ENCODE results near the gene SARDH.

SARDH gene

DNA sequence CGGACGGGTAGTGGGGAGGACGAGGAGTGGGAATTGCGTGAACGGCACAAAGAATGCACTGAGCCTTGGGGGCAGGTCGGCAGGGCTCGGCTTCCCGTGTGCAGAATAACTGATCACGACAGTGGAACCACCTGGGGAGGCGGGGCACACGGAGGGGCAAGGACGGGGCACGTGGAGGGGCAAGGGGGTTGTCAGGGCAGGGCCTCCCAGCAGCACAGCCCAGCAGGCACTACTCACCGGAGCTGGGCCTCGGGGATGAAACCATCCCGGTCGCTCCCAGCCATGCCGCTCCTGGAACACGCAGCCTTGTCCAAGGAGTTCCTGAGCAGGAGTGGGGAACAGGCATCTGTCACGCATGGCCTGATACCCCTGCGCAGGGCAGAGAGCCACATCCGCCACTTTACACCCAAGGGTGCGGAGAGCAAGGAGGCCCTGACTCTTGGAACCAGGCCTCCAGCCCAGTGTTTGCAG lies 33.4 kb downstream of the SARDH start (continued):
- TF ChIP-seq, protein P1, sequence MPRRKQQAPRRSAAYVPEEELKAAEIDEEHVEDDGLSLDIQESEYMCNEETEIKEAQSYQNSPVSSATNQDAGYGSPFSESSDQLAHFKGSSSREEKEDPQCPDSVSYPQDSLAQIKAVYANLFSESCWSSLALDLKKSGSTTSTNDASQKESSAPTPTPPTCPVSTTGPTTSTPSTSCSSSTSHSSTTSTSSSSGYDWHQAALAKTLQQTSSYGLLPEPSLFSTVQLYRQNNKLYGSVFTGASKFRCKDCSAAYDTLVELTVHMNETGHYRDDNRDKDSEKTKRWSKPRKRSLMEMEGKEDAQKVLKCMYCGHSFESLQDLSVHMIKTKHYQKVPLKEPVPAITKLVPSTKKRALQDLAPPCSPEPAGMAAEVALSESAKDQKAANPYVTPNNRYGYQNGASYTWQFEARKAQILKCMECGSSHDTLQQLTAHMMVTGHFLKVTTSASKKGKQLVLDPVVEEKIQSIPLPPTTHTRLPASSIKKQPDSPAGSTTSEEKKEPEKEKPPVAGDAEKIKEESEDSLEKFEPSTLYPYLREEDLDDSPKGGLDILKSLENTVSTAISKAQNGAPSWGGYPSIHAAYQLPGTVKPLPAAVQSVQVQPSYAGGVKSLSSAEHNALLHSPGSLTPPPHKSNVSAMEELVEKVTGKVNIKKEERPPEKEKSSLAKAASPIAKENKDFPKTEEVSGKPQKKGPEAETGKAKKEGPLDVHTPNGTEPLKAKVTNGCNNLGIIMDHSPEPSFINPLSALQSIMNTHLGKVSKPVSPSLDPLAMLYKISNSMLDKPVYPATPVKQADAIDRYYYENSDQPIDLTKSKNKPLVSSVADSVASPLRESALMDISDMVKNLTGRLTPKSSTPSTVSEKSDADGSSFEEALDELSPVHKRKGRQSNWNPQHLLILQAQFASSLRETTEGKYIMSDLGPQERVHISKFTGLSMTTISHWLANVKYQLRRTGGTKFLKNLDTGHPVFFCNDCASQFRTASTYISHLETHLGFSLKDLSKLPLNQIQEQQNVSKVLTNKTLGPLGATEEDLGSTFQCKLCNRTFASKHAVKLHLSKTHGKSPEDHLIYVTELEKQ (tag by site-specific recombination; IDR thresholded peaks at IDR 0.05; ENCODE audit: borderline replicate concordance): no peak
- TF ChIP-seq OVOL3 (tag by site-specific recombination; IDR thresholded peaks at IDR 0.05): no peak
- TF ChIP-seq HOXA7 (CRISPR knock-in tag; IDR thresholded peaks at IDR 0.05; ENCODE audit: borderline replicate concordance): no peak
- TF ChIP-seq ZNF701 (tag by site-specific recombination; IDR thresholded peaks at IDR 0.05): no peak
- TF ChIP-seq ZNF19 (tag by site-specific recombination; IDR thresholded peaks at IDR 0.05; ENCODE audit: low read depth): no peak
- no peak for TF ChIP-seq GLIS2 (tag by site-specific recombination; IDR thresholded peaks at IDR 0.05)

DNA sequence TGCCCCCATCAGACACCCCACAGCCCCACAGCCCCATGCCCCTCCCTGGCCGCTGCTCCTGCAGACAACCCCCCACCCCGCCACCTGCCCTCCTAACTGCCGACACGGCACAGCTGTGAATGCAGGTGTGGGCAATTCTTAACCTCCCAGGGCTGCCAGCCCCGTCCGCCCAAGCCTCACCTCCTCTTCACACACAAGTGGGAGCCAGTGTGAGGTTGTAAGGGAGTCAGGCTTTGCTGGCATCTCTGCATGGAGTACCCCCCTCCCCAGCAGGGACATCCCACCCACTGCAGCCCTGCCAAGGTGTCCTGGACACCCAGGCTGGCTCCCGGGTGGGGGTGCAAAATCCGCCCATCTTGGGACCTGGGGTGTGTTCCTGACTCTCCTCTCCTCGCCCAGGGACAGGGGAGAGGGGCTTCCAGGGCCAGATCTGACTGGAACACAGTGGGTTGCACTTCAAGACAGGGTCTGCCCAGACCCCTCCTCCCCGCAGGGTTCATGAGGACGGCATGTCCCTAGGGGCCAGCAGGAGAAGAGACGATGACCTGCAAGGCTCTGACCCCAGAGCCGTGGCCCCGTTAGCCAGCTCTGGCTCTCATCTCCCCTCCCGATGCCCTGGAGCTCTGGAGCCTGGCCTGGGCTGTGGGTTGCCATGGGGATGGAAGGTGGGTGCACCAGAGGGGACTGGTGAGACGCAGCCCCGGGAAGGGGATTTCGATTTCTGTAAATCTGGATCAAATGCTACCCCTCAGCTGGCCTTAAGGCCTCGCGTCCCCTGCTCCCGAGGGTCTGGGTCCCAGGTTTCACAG lies 34.4 kb downstream of the SARDH start:
- Histone ChIP-seq H3K36me3 (ENCODE audit: control insufficient read depth in 2 of 2, insufficient read depth in 1 of 2, low read length in 2 of 2) (no peaks in the 10 kb centered on the region), H3K27ac (ENCODE audit: extremely low read depth, low read depth, low read length) (no peak overlapping the region), H3K9me3 (ENCODE audit: control insufficient read depth, insufficient read depth, low read depth, low read length) (no peaks in the 10 kb centered on the region), H3K4me3 (ENCODE audit: low read depth, low read length) (no peak overlapping the region), H3K4me1 (ENCODE audit: control insufficient read depth, insufficient read depth, low read length) (no peaks in the 10 kb centered on the region)
- no peak for TF ChIP-seq ZNF777 (tag by site-specific recombination; IDR thresholded peaks at IDR 0.05; ENCODE audit: borderline replicate concordance)
- TF ChIP-seq ZNF146 (tag by site-specific recombination; IDR thresholded peaks at IDR 0.05): no peak
- ChIA-PET CTCF (no interaction called here), POLR2A (no interaction called here)

DNA sequence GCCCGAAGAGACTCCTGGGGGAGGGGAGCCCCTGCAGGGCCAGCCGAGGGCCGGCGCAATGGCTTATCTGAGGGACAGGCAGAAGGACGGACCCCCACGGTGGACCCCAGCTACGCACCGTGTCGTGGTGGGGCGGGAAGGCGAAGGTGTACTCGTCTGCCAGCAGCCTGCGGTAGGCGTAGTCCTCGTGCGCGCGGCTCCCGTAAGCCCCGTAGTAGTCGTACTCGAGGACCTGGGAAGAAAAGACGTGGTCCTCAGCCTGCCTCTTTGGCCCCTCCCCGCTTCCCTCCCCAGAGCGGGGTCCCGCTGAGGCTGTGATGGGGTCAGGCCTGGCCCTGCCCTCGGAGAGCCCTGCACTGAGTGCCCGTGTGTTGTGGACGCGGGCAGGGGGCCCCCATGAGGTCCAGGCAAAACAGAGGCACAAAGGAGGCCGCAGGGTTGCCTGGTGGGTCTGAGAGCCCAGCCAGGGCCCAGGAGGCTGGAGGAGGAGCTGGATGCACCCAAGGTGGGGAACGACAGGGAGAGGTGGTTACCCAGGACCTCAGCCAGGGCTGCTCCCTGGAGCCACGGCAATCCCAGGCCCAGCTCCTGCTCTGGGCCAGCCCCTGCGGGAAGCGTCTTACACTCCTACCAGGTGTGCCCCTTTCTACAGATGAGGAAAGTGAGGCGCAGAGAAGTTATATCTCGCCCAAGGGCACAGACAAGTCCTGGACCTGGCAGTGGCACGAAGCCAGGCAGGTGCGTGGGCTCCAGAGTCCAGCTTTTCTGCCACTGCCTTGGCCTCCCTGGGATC lies 35.2 kb downstream of the SARDH start:
- CTCF ChIA-PET: interaction anchor here (0.6 kb wide), 1 partner anchor 50 kb away, joined by 4 read pairs; no protein-coding TSS in a partner anchor
- Histone ChIP-seq H3K36me3 (ENCODE audit: control insufficient read depth in 2 of 2, insufficient read depth in 1 of 2, low read length in 2 of 2) (no peaks in the 10 kb centered on the region), H3K4me3 (ENCODE audit: low read depth, low read length) (no peak overlapping the region), H3K4me1 (ENCODE audit: control insufficient read depth, insufficient read depth, low read length) (no peaks in the 10 kb centered on the region), H3K27ac (ENCODE audit: extremely low read depth, low read depth, low read length) (no peak overlapping the region), H3K9me3 (ENCODE audit: control insufficient read depth, insufficient read depth, low read depth, low read length) (no peaks in the 10 kb centered on the region)
- TF ChIP-seq ZNF776 (tag by site-specific recombination; IDR thresholded peaks at IDR 0.05; ENCODE audit: borderline replicate concordance): no peak
- TF ChIP-seq TCF7L2 (IDR thresholded peaks at IDR 0.05; ENCODE audit: borderline replicate concordance, low read depth, low read length): no peak
- TF ChIP-seq ZNF670 (tag by site-specific recombination; IDR thresholded peaks at IDR 0.05; ENCODE audit: low read depth): no peak
- no peak for TF ChIP-seq BCL11A (tag by site-specific recombination; IDR thresholded peaks at IDR 0.05; ENCODE audit: low read depth)
- POLR2A ChIA-PET: no interaction called here

DNA sequence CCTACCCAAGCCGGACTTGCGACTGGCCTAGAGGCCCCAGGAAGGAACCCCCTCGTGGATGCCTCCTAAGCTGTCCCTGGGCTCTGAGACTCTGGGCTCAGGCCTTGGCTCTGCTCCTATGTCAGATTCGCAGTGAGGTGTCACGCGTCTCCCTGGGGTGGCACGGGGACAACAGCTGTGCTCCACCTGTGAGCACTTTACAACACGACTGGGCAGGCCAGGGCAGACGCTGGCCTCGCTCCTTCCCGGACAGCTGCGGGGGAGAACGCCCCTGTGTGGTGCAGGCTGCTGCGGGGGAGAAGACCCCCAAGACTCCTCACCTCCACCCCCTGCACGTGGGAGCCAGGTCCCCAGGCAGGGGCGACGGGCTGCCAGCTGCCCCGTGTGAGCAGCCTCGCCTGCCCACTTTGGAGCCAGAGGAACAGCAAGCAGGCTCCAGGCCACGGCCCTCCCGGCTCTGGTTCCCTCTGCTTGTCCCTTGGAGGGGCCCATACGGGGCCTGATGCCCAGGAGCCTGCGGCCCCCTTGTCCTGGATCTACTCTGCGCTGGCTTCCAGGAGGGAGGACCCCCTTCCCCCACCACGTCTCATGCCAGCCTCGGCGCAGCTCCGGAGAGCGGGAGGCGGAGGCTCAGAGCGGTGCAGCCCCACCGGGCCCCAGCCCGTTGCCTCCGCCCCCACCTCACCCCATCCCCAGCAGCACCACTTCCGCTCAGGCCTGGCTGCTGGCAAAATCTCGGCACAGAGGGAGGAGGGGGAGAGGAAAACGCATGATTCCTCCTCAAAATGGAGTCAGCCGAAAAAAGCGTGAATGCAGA lies 36.0 kb downstream of the SARDH start:
- H3K36me3 ChIP-seq (ENCODE audit: control insufficient read depth in 2 of 2, insufficient read depth in 1 of 2, low read length in 2 of 2): no peaks in the 10 kb centered on the region
- no peak overlapping the region for H3K4me3 ChIP-seq (ENCODE audit: low read depth, low read length)
- TF ChIP-seq, protein P2, sequence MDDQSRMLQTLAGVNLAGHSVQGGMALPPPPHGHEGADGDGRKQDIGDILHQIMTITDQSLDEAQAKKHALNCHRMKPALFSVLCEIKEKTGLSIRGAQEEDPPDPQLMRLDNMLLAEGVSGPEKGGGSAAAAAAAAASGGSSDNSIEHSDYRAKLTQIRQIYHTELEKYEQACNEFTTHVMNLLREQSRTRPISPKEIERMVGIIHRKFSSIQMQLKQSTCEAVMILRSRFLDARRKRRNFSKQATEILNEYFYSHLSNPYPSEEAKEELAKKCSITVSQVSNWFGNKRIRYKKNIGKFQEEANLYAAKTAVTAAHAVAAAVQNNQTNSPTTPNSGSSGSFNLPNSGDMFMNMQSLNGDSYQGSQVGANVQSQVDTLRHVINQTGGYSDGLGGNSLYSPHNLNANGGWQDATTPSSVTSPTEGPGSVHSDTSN (CRISPR knock-in tag; IDR thresholded peaks at IDR 0.05): no peak
- TF ChIP-seq, protein P3, sequence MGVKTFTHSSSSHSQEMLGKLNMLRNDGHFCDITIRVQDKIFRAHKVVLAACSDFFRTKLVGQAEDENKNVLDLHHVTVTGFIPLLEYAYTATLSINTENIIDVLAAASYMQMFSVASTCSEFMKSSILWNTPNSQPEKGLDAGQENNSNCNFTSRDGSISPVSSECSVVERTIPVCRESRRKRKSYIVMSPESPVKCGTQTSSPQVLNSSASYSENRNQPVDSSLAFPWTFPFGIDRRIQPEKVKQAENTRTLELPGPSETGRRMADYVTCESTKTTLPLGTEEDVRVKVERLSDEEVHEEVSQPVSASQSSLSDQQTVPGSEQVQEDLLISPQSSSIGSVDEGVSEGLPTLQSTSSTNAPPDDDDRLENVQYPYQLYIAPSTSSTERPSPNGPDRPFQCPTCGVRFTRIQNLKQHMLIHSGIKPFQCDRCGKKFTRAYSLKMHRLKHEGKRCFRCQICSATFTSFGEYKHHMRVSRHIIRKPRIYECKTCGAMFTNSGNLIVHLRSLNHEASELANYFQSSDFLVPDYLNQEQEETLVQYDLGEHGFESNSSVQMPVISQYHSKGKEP (tag by site-specific recombination; IDR thresholded peaks at IDR 0.05): no peak
- TF ChIP-seq ZNF350 (tag by site-specific recombination; IDR thresholded peaks at IDR 0.05): no peak
- no peak for TF ChIP-seq ZNF747 (tag by site-specific recombination; IDR thresholded peaks at IDR 0.05)
- peak; percentile 24; the same call in 1 of the 2 replicates for TF ChIP-seq GLIS2 (tag by site-specific recombination; IDR thresholded peaks at IDR 0.05)
- no peak for TF ChIP-seq ZNF416 (tag by site-specific recombination; IDR thresholded peaks at IDR 0.05)
- 0 out of 2 replicates have a peak, but pooled peaks have one; percentile 8 for TF ChIP-seq GLIS1 (tag by site-specific recombination; IDR thresholded peaks at IDR 0.05)
- TF ChIP-seq ZNF23 (tag by site-specific recombination; IDR thresholded peaks at IDR 0.05; ENCODE audit: borderline replicate concordance): no peak
- no peak for TF ChIP-seq ZNF175 (tag by site-specific recombination; IDR thresholded peaks at IDR 0.05)
- no peak overlapping the region for H3K27ac ChIP-seq (ENCODE audit: extremely low read depth, low read depth, low read length)
- no peaks in the 10 kb centered on the region for H3K9me3 ChIP-seq (ENCODE audit: control insufficient read depth, insufficient read depth, low read depth, low read length)
- ChIA-PET POLR2A (no interaction called here), CTCF (no interaction called here)
- H3K4me1 ChIP-seq (ENCODE audit: control insufficient read depth, insufficient read depth, low read length): no peaks in the 10 kb centered on the region

All from HEK293 (cell line).